Kidney epithelial cell (primary cell): ENCODE measurements around the gene PRR5L. TPM values are rescaled to one million over a fixed set of nuclear protein-coding genes. Genes with fewer than 3 reads are reported as not detected.

ENCODE experiments used
- DNase-seq: peaks from one replicate; pipeline ENCODE4 v3.0.0-alpha.2; 2010; ENCODE audit warnings: low read depth
- H3K27me3 ChIP-seq: 2 replicates; pipeline ENCODE4 v1.6.0; 2011; ENCODE audit warnings: low read length; ENCODE audit not compliant: control insufficient read depth, insufficient read depth
- H3K36me3 ChIP-seq: 2 replicates; pipeline ENCODE4 v1.5.1; 2011; ENCODE audit warnings: low read length; ENCODE audit not compliant: control insufficient read depth, insufficient read depth
- H3K4me3 ChIP-seq: 2 replicates; pipeline ENCODE4 v1.5.1; 2011; ENCODE audit warnings: low read depth, mild to moderate bottlenecking, control low read depth, low read length
- total RNA-seq: library from RNA; depleted of rRNA; stranded (reverse); fragments of >200 nt; gene quantifications from 2 replicates; pipeline ENCODE4 v1.2.3, GENCODE V29; 2015
- TF ChIP-seq, protein P1 (sequence below): IDR thresholded peaks from 2 replicates; pipeline ENCODE4 v1.5.1; 2011; ENCODE audit warnings: mild to moderate bottlenecking, moderate library complexity, low read length, control low read depth, inconsistent platforms; ENCODE audit not compliant: insufficient read depth, poor library complexity, severe bottlenecking

PRR5L gene
- total RNA-seq, 1 donor from 2014 or later = 15.9 TPM

DNA sequence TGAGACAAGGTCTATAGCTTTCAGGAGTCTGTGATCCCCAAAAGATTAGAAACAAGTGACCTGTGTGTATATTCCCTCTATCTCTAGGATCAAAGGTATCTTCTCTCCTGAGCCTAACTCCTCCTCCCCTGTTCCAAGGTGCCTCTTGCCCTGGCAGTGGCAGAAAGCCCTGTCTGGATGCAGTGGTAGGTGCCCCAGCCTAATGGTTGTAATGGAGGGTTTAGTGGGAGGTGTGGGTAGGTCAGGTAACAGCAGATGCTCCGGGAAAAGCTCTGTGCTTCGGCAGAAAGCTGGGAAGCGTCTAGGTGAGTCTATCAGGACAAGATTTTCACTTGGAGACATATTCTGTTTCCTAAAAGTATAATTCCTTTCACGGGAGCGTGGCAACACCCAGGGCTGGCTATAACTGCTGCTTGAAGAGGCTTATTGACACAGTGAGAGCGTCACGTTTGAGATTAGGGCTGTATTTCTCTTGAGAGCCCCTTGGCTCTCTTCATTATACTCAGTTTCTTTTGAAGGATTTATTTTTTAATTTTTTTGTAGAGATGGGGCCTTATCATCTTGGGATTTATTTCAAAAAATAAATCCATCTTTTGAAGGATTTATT lies 49.5 kb downstream of the PRR5L start:
- peaks cover 2% of the 10 kb centered on the region for H3K27me3 ChIP-seq
- no peak overlapping the region for H3K4me3 ChIP-seq
- no peak for DNase-seq
- H3K36me3 ChIP-seq = no peaks in the 10 kb centered on the region
- TF ChIP-seq, protein P1, sequence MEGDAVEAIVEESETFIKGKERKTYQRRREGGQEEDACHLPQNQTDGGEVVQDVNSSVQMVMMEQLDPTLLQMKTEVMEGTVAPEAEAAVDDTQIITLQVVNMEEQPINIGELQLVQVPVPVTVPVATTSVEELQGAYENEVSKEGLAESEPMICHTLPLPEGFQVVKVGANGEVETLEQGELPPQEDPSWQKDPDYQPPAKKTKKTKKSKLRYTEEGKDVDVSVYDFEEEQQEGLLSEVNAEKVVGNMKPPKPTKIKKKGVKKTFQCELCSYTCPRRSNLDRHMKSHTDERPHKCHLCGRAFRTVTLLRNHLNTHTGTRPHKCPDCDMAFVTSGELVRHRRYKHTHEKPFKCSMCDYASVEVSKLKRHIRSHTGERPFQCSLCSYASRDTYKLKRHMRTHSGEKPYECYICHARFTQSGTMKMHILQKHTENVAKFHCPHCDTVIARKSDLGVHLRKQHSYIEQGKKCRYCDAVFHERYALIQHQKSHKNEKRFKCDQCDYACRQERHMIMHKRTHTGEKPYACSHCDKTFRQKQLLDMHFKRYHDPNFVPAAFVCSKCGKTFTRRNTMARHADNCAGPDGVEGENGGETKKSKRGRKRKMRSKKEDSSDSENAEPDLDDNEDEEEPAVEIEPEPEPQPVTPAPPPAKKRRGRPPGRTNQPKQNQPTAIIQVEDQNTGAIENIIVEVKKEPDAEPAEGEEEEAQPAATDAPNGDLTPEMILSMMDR = no peak

DNA sequence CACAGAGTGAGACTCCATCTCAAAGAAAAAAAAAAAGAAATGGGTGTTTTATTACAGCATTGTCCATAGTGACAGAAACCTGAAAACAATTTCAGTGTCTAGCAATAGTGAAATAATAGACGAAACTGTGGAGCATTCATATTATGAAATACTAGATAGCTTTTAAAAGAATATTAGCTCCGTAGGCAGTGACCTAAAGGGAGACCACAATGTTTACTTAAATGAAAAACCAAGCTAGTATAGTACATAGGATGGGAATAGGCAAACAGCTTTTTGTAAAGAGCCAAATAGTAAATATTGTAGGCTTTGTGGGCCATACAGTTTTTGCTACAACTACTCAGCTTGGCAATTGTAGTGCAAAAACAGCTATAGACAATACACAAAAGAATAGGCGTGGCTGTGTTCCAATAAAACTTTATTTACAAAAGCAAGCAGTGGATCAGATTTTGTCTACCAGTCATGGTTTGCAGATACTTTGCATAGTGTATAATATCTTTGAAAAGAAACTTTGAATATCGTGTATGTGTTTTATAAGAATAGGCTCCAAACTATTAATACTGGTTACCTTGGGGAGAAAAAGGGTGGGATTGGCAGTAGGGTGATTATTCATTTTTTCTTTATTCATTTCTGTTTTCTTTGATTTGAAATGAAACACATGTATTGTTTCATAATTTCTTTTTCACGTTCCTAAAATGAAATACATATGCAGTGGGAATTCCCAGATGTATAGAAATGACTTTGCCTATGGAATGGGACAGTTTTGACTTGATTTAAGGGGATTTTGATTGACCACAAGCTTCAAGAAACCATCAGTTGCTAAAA lies 50.7 kb downstream of the PRR5L start:
- peaks cover 2% of the 10 kb centered on the region for H3K27me3 ChIP-seq
- TF ChIP-seq, protein P1 = no peak
- no peak for DNase-seq
- no peak overlapping the region for H3K4me3 ChIP-seq
- H3K36me3 ChIP-seq = no peaks in the 10 kb centered on the region

DNA sequence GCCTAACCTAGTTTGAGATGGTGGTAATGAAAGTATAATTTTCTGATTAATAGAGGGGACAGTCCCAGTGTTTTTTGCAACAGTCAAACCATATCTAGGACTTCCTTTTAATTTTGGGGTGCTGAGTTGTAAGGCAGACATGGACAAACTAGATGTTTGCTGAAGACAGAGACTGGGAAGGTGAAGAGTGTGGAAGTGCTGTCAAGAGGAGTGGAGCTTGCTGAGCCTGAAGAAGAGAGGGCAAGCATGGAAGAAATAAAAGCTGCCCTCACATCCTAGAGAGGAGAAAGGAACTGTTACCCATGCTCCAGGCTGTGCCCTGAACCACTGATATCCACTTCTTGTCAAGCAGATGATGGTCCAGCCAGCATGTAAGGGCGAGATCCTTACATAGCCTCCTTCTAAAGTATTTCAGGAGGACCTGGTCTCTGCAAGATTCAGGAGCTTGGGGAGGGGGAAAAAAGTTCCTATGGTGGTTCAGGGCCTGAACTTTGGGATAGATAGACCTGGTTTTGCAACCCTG lies 51.4 kb downstream of the PRR5L start:
- Histone ChIP-seq H3K36me3 (no peaks in the 10 kb centered on the region), H3K4me3 (no peak overlapping the region), H3K27me3 (peaks cover 2% of the 10 kb centered on the region)
- no peak for DNase-seq
- TF ChIP-seq, protein P1 = no peak

DNA sequence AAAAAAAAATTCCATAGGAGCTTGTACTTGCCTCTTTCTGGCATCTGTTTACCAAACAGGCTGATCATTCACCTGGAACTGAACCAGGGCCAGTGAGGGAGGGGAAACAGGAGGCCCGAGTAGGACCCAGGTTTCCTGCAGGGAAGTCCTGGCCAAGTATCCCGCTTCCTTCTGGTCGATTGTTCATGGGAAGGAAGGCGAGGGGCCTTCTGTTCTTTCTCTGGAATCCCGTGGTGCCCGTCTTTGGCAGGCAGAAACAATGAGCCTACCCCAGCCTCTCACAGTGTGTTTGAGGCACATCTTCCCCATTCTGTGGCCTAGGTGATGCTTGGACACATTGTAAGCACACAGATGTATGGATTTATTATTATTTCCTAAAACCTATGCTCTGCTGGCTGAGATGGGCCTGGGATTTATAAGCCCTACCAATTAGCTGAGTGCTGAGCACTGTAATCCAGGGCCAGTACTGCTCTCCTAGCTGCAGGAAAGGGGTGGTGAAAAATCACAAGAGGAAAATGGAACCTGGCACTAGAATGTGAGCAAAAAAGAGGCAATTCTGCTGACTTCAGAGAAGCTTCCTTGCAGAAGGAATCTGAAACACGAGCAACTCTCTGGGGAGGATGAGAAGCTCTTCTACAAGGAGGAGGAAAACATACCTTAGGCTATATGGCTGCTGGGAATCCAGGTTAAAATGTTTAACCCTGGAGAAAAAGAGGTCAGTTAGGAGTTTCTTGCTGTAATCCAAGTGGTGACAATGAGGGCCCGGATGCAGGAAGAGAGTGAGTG lies 53.5 kb downstream of the PRR5L start:
- Histone ChIP-seq H3K36me3 (no peaks in the 10 kb centered on the region), H3K27me3 (peaks cover 2% of the 10 kb centered on the region), H3K4me3 (no peak overlapping the region)
- no peak for DNase-seq
- TF ChIP-seq, protein P1 = no peak

DNA sequence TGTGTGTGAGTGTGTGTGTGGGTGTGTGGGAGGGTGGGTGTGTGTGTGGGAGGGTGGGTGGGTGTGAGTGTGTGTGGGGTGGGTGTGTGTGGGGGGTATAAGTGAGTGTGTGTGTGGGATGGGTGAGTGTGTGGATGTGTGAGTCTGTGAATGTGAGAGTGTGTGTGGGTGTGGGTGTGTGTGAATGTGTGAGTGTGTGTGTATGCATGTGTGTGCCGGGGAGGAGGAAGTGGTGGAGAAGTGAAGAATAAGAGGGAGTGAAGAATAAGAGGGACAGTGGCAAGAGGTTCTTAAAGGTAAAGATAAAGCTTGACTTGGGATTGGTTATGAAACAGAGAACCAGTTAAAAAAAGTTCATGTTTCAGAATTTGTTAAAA lies 54.0 kb downstream of the PRR5L start:
- TF ChIP-seq, protein P1 = no peak
- Histone ChIP-seq H3K4me3 (no peak overlapping the region), H3K27me3 (peaks cover 2% of the 10 kb centered on the region), H3K36me3 (no peaks in the 10 kb centered on the region)
- no peak for DNase-seq
